DND-41 (cell line): ENCODE results near the gene C22orf31.
"Not testable (repeated sequence)": the region's sequence is repeated elsewhere in the genome, so short reads cannot be mapped to it uniquely, and the experiment has no call there.

Experiments used
- ATAC-seq: fragments of 200-7000 bp; cut with Tn5 transposase; 3 replicates; pipeline ENCODE4 v1.9.1; 2021; ENCODE audit warnings: low read depth; ENCODE audit not compliant: insufficient read depth
- DNase-seq: peaks from one replicate; pipeline ENCODE4 v3.0.0-alpha.2; 2020
- H2AFZ ChIP-seq: 2 replicates; pipeline ENCODE4 v1.6.0; 2012; ENCODE audit warnings: low read depth, low read length
- H3K27ac ChIP-seq: 2 replicates; pipeline ENCODE4 v1.5.1; 2012; ENCODE audit warnings: low read length, inconsistent platforms
- H3K27me3 ChIP-seq: fragments of 200-600 bp; sonication (generic); 2 replicates; pipeline ENCODE4 v1.6.0; 2012; ENCODE audit warnings: low read length, mild to moderate bottlenecking, inconsistent platforms; ENCODE audit not compliant: insufficient read depth, poor library complexity
- H3K36me3 ChIP-seq: 2 replicates; pipeline ENCODE4 v1.5.1; 2012; ENCODE audit warnings: low read length, inconsistent platforms; ENCODE audit not compliant: insufficient read depth
- H3K4me1 ChIP-seq: 2 replicates; pipeline ENCODE4 v1.5.1; 2012; ENCODE audit warnings: mild to moderate bottlenecking, low read length; ENCODE audit not compliant: insufficient read depth
- H3K4me2 ChIP-seq: 2 replicates; pipeline ENCODE4 v1.6.0; 2012; ENCODE audit warnings: mild to moderate bottlenecking, moderate library complexity, low read length, inconsistent platforms; ENCODE audit not compliant: insufficient read depth
- H3K4me3 ChIP-seq, 2 experiments: fragments of 200-600 bp in 1 of 2; shearing (Covaris generic) in 1 of 2; 2 replicates each; pipeline ENCODE4 v1.5.1; 2012 to 2016; ENCODE audit warnings: inconsistent platforms in 2 of 2, low read length in 2 of 2, mild to moderate bottlenecking in 2 of 2, low read depth in 1 of 2, moderate library complexity in 1 of 2
- H3K79me2 ChIP-seq: 2 replicates; pipeline ENCODE4 v1.6.0; 2012; ENCODE audit warnings: low read length, inconsistent platforms; ENCODE audit not compliant: insufficient read depth
- H3K9ac ChIP-seq: 2 replicates; pipeline ENCODE4 v1.6.0; 2012; ENCODE audit warnings: low read depth, mild to moderate bottlenecking, inconsistent platforms, low read length, moderate library complexity
- H3K9me3 ChIP-seq: 2 replicates; pipeline ENCODE4 v1.5.1; 2012; ENCODE audit warnings: low read length, moderate library complexity, mild to moderate bottlenecking, inconsistent platforms; ENCODE audit not compliant: insufficient read depth, severe bottlenecking
- H4K20me1 ChIP-seq: 2 replicates; pipeline ENCODE4 v1.6.0; 2012; ENCODE audit warnings: low read length; ENCODE audit not compliant: insufficient read depth
- EZH2 ChIP-seq: IDR thresholded peaks from 3 replicates; pipeline ENCODE4 v1.6.1; 2012; ENCODE audit warnings: borderline replicate concordance, low read depth, mild to moderate bottlenecking, moderate library complexity, low read length, inconsistent platforms; ENCODE audit not compliant: severe bottlenecking
- TF ChIP-seq, protein P1 (sequence below): IDR thresholded peaks from 2 replicates; pipeline ENCODE4 v1.5.1; 2012; ENCODE audit warnings: borderline replicate concordance, low read length, moderate library complexity, mild to moderate bottlenecking; ENCODE audit not compliant: poor library complexity, severe bottlenecking; ENCODE audit errors: extremely low read depth

The C22orf31 gene

DNA sequence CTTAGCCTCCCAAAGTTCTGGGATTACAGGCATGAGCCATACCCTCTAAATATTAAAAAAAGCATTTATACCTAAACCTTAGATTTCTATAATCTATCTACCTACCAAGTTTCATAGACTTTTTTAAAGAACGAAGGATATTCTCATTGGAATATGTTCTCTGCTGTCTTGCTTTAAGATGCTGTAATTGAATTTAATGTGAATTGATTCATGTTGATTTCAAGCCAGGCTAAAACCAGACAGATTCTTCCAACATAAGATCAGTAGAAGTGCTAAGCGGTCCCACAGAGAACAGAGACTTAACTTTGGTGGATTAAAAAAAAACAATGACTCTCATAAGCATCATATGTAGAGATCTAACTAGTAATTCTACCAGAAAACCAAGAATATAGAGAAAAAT is 25.4 kb upstream of the C22orf31 start:
- no peak for DNase-seq
- no peak for ATAC-seq

DNA sequence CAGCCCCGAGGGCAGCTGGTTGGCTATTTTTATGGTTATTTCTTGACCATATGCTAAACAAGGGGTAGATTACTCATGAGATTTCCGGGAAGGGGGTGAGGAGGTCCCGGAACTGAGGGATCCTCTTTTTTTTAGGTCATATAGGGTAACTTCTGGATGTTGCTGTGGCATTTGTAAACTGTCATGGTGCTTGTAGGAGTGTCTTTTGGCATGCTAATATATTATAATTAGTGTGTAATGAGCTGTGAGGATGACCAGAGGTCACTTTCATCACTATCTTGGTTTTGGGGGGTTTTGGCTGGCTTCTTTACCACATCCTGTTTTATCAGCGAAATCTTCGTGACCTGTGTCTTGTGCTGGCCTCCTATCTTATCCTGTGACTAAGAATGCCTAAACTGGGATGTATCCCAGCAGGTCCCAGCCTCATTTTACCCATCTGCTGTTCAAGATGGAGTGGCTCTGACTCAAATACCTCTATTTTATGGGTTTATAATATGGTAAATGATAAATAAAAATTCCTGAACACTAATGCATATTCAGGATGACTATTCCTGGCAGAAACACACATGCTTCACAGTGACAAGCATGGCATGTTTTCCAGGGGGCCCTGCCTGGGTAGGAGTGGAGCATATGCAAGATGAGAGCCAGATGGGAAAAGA is 22.4 kb upstream of the C22orf31 start:
- Histone ChIP-seq H3K9me3 (no peaks in the 10 kb centered on the region), H3K4me3 (no peak overlapping the region), H3K4me2 (no peak overlapping the region), H4K20me1 (no peaks in the 10 kb centered on the region), H3K27ac (no peak overlapping the region), H3K79me2 (peaks cover 84% of the 10 kb centered on the region), H3K4me1 (peaks cover 34% of the 10 kb centered on the region), H3K27me3 (no peaks in the 10 kb centered on the region), H3K36me3 (no peaks in the 10 kb centered on the region; the same call in 1 of the 2 replicates), H2AFZ (no peak overlapping the region), H3K9ac (no peak overlapping the region)
- ATAC-seq (no peak), DNase-seq (no peak)
- TF ChIP-seq, protein P1, sequence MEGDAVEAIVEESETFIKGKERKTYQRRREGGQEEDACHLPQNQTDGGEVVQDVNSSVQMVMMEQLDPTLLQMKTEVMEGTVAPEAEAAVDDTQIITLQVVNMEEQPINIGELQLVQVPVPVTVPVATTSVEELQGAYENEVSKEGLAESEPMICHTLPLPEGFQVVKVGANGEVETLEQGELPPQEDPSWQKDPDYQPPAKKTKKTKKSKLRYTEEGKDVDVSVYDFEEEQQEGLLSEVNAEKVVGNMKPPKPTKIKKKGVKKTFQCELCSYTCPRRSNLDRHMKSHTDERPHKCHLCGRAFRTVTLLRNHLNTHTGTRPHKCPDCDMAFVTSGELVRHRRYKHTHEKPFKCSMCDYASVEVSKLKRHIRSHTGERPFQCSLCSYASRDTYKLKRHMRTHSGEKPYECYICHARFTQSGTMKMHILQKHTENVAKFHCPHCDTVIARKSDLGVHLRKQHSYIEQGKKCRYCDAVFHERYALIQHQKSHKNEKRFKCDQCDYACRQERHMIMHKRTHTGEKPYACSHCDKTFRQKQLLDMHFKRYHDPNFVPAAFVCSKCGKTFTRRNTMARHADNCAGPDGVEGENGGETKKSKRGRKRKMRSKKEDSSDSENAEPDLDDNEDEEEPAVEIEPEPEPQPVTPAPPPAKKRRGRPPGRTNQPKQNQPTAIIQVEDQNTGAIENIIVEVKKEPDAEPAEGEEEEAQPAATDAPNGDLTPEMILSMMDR: no peak
- TF ChIP-seq EZH2: no peak

More for the DNA sequence above, 25.4 kb upstream of the C22orf31 start:
- no peak overlapping the region for H3K4me2 ChIP-seq
- H3K36me3 ChIP-seq: no peaks in the 10 kb centered on the region
- no peak overlapping the region for H3K4me3 ChIP-seq
- H2AFZ ChIP-seq: no peak overlapping the region
- H3K27me3 ChIP-seq: no peaks in the 10 kb centered on the region
- H3K9me3 ChIP-seq: no peaks in the 10 kb centered on the region
- H3K27ac ChIP-seq: no peak overlapping the region
- peaks cover 3% of the 10 kb centered on the region; the same call in 1 of the 2 replicates for H4K20me1 ChIP-seq
- TF ChIP-seq, protein P1: no peak
- TF ChIP-seq EZH2: no peak
- H3K4me1 ChIP-seq: 0 out of 2 replicates have a peak, but pooled peaks cover 5% of the 10 kb centered on the region
- H3K79me2 ChIP-seq: peaks cover 88% of the 10 kb centered on the region
- no peak overlapping the region for H3K9ac ChIP-seq

DNA sequence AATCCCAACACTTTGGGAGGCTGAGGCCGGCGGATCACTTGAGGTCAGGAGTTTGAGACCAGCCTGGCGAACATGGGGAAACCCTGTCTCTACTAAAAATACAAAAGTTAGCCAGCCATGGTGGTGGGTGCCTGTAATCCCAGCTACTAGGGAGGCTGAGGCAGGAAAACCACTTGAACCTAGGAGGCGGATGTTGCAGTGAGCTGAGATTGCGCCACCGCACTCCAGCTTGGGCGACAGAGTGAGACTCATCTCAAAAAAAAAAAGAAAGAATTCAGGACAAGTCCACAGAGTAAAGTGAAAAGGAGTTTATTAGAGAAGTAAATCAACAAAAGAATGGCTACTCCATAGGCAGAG is 21.9 kb upstream of the C22orf31 start:
- H3K9me3 ChIP-seq, DNase-seq, H3K27me3 ChIP-seq, H4K20me1 ChIP-seq, H3K4me2 ChIP-seq, ATAC-seq, H3K27ac ChIP-seq, H3K9ac ChIP-seq, H3K36me3 ChIP-seq, H3K4me3 ChIP-seq, H2AFZ ChIP-seq: not testable (repeated sequence)
- peaks cover 79% of the 10 kb centered on the region for H3K79me2 ChIP-seq
- H3K4me1 ChIP-seq: peaks cover 39% of the 10 kb centered on the region

DNA sequence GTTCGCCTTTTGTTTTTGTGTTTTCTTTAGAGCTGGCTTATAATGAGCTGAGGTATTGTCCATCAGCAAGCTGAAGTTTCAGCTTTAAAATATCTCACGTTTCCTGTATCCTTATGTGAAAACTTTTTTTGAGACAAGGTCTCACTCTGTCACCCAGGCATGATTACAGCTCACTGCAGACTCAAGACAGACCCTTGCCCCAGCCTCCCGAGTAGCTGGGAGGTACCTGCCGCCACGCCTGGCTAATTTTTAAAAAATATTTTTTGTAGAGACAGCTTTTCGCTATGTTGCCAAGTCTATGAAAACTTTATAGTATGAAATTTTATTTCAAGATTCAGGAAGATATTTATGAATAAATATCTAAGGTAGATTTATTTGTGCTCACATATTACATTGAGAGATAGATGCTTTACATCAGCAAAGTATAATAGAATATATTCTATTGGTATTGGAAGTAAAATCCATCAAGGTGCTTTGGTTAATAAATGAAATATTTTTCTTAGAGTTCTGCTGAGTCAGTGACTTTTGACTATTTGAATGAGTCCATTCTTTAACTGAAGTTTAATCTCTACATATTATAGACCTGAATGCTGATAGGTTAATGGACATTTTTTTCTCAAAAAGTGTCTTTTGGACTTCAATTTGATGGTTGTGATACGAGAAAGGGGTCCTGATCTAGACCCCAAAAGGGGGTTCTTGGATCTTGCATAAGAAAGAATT is 21.4 kb upstream of the C22orf31 start:
- TF ChIP-seq, protein P1: no peak
- no peak for TF ChIP-seq EZH2
- Histone ChIP-seq H3K4me3 (no peak overlapping the region), H3K9ac (no peak overlapping the region), H4K20me1 (no peaks in the 10 kb centered on the region), H3K27ac (peak overlapping the region; percentile 47), H3K4me1 (peaks cover 45% of the 10 kb centered on the region), H3K9me3 (no peaks in the 10 kb centered on the region), H2AFZ (no peak overlapping the region), H3K4me2 (no peak overlapping the region), H3K79me2 (peaks cover 74% of the 10 kb centered on the region), H3K27me3 (no peaks in the 10 kb centered on the region), H3K36me3 (no peaks in the 10 kb centered on the region; the same call in 1 of the 2 replicates)
- no peak for DNase-seq
- ATAC-seq: no peak
